Dendritic cell treated with granulocyte-macrophage colony-stimulating factor and Interleukin-4, amounts not matched to agents 40 ng/mL and 50 ng/mL, for 4 days (primary cell): Measurements from ENCODE around the gene STRA8.
A peak's percentile ranks its signal among the peaks of the same experiment; 100 is the strongest.

ENCODE experiments used
- H3K27ac Mint-ChIP-seq: one replicate; pipeline ENCODE4 v1.8.0; 2022; ENCODE audit warnings: mild to moderate bottlenecking, mixed read lengths
- H3K27me3 Mint-ChIP-seq: one replicate; pipeline ENCODE4 v1.8.0; 2022; ENCODE audit warnings: mild to moderate bottlenecking, mixed read lengths
- H3K36me3 Mint-ChIP-seq: one replicate; pipeline ENCODE4 v1.8.0; 2022; ENCODE audit warnings: low read depth, mixed read lengths
- H3K4me1 Mint-ChIP-seq: one replicate; pipeline ENCODE4 v1.8.0; 2022; ENCODE audit warnings: low read depth, mixed read lengths
- H3K4me3 Mint-ChIP-seq: one replicate; pipeline ENCODE4 v1.8.0; 2022; ENCODE audit warnings: mild to moderate bottlenecking, moderate library complexity, mixed read lengths
- H3K9me3 Mint-ChIP-seq: one replicate; pipeline ENCODE4 v1.8.0; 2022; ENCODE audit warnings: mixed read lengths
- intact Hi-C: fragments of 100-400 bp; cut with micrococcal nuclease; formaldehyde crosslinking; loops from one replicate; pipeline ENCODE4 v1.15.0; 2022

Gene STRA8

GRCh38 chr7:135235841-135236240 is 2.2 kb downstream of the STRA8 start:
- H3K9me3 Mint-ChIP-seq, result no peaks in the 10 kb centered on the region
- H3K4me1 Mint-ChIP-seq, result peaks cover 14% of the 10 kb centered on the region
- H3K27ac Mint-ChIP-seq, result no peak overlapping the region
- H3K36me3 Mint-ChIP-seq, result no peaks in the 10 kb centered on the region
- intact Hi-C loops, result no loop called here
- peaks cover 73% of the 10 kb centered on the region for H3K27me3 Mint-ChIP-seq
- H3K4me3 Mint-ChIP-seq, result no peak overlapping the region

- Mint-ChIP-seq H3K27ac (no peak overlapping the region), H3K4me3 (no peak overlapping the region), H3K4me1 (peaks cover 10% of the 10 kb centered on the region), H3K27me3 (peaks cover 73% of the 10 kb centered on the region), H3K36me3 (no peaks in the 10 kb centered on the region), H3K9me3 (peaks cover 4% of the 10 kb centered on the region)
- intact Hi-C loops, result no loop called here
Measured at GRCh38 chr7:135236727-135237126, 3.1 kb downstream of the STRA8 start.

GRCh38 chr7:135238112-135238744 is 4.6 kb downstream of the STRA8 start:
- intact Hi-C loops, result no loop called here
- H3K36me3 Mint-ChIP-seq, result no peaks in the 10 kb centered on the region
- H3K27me3 Mint-ChIP-seq, result peaks cover 70% of the 10 kb centered on the region
- H3K27ac Mint-ChIP-seq, result no peak overlapping the region
- peaks cover 12% of the 10 kb centered on the region for H3K9me3 Mint-ChIP-seq
- H3K4me3 Mint-ChIP-seq, result no peak overlapping the region
- peaks cover 8% of the 10 kb centered on the region for H3K4me1 Mint-ChIP-seq

DNA sequence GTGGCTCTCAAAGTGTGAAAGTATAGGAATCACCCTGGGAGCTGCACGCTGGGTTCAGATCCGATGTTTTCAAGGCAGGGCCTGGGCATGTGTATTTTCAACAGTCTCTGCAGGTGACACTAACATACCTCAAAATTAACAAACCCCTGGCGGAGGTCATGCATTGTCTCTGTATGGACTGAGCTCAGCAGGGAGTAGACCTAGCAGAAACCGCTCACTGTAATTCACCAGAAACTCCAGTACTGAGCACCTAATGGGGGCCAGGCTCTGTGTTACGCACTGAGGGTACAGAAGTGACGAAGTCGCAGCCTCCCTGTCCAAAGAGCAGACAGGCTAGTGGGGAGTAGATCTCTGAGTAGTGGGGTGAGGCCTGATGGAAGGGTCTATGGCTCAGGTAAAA is 5.6 kb downstream of the STRA8 start:
- Mint-ChIP-seq H3K4me3 (no peak overlapping the region), H3K27ac (no peak overlapping the region), H3K36me3 (no peaks in the 10 kb centered on the region), H3K27me3 (peaks cover 69% of the 10 kb centered on the region), H3K9me3 (peaks cover 12% of the 10 kb centered on the region), H3K4me1 (peaks cover 8% of the 10 kb centered on the region)
- intact Hi-C loops, result no loop called here

GRCh38 chr7:135240441-135240840 is 6.8 kb downstream of the STRA8 start:
- peaks cover 12% of the 10 kb centered on the region for H3K9me3 Mint-ChIP-seq
- no peak overlapping the region for H3K27ac Mint-ChIP-seq
- peaks cover 13% of the 10 kb centered on the region for H3K4me1 Mint-ChIP-seq
- H3K27me3 Mint-ChIP-seq, result peaks cover 72% of the 10 kb centered on the region
- no peaks in the 10 kb centered on the region for H3K36me3 Mint-ChIP-seq
- no peak overlapping the region for H3K4me3 Mint-ChIP-seq
- intact Hi-C loops, result no loop called here

DNA sequence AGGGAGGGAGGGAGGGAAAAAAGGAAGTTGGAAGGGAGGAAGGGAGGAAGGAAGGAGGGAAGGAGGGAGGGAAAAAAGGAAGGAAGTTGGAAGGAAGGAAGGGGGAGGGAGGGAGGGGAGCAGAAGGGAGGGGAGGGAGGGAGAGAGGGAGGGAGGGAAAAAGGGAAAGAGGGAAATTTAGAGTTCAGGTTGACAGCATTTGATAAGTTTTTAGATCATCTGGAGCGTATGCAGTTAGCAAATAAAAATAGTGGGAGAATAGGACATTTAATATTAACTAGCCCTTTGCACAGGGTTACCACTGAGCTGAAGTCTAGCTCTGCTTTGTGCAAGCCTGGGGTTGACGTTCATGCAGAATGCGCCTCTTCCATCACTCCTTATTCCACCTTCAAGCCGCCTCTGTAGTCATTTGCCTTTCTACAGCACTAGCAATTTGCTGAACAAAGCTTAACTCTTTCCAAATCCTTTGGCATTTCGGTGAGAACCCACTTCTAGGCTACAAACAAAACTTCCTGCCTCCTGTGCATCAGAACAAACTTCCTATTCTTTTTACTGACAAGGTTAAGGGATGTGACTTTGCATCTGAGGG is 8.6 kb downstream of the STRA8 start:
- intact Hi-C loops, result no loop called here
- Mint-ChIP-seq H3K9me3 (peaks cover 12% of the 10 kb centered on the region), H3K27me3 (peaks cover 63% of the 10 kb centered on the region), H3K4me1 (peaks cover 5% of the 10 kb centered on the region), H3K4me3 (no peak overlapping the region), H3K36me3 (no peaks in the 10 kb centered on the region), H3K27ac (no peak overlapping the region)

DNA sequence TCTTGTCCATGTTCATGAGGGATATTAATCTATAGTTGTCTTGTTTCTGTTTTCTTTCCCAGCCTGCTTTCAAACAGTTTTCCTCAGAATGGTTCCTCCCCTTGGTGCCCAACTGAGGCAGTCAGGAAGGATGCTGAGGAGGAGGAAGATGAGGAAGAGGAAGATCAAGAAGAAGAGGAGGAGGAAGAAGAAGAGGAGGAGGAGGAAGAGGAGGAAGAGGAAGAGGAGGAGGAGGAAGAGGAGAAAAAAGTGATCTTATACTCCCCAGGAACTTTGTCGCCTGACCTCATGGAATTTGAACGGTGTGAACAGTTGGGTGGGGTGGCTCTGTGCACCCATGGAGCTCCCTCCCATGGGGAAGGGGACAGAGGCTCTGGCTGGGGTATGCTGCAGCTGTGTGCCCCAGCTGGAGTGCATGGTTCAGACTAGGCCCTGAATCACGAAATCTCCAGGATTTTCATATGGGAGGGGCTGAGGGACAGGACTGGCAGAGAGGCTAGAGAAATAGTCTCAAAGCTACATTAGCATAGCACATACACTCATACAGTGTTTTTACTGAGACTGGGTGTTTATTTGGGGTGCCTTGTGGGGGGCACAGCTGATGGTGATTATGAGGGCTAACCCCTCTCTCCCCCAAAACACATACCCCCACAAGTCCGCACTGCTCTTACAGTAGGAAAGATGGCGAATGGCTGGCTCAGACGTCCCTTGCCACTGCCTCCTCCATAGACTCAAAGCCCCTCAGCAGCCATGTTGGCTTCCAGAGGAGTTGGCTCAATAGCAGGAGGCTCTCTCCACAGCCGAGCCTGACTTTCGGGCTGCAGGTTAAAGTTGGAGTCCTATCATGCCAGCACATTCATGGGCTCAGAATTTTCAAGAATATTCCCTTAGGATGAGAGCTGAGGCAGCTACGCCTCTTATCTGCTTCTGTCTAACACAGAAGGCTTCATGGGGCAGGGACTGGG is 11.9 kb downstream of the STRA8 start:
- peaks cover 12% of the 10 kb centered on the region for H3K9me3 Mint-ChIP-seq
- peaks cover 5% of the 10 kb centered on the region for H3K4me1 Mint-ChIP-seq
- no peaks in the 10 kb centered on the region for H3K36me3 Mint-ChIP-seq
- H3K4me3 Mint-ChIP-seq, result no peak overlapping the region
- peaks cover 63% of the 10 kb centered on the region for H3K27me3 Mint-ChIP-seq
- no peak overlapping the region for H3K27ac Mint-ChIP-seq
- intact Hi-C loops, result no loop called here

GRCh38 chr7:135246191-135246825 is 12.7 kb downstream of the STRA8 start:
- Mint-ChIP-seq H3K27ac (no peak overlapping the region), H3K4me1 (peaks cover 5% of the 10 kb centered on the region), H3K9me3 (peaks cover 12% of the 10 kb centered on the region), H3K4me3 (no peak overlapping the region), H3K27me3 (peaks cover 55% of the 10 kb centered on the region), H3K36me3 (no peaks in the 10 kb centered on the region)
- intact Hi-C loops, result no loop called here

- H3K36me3 Mint-ChIP-seq, result no peaks in the 10 kb centered on the region
- no peak overlapping the region for H3K27ac Mint-ChIP-seq
- H3K27me3 Mint-ChIP-seq, result peaks cover 47% of the 10 kb centered on the region
- no peak overlapping the region for H3K4me3 Mint-ChIP-seq
- H3K9me3 Mint-ChIP-seq, result no peaks in the 10 kb centered on the region
- intact Hi-C loops, result no loop called here
- H3K4me1 Mint-ChIP-seq, result peaks cover 15% of the 10 kb centered on the region
Measured at GRCh38 chr7:135247746-135248471, 14.3 kb downstream of the STRA8 start.

- intact Hi-C loops, result no loop called here
- Mint-ChIP-seq H3K27me3 (peaks cover 41% of the 10 kb centered on the region), H3K4me1 (peaks cover 20% of the 10 kb centered on the region), H3K36me3 (no peaks in the 10 kb centered on the region), H3K9me3 (no peaks in the 10 kb centered on the region), H3K27ac (no peak overlapping the region), H3K4me3 (no peak overlapping the region)
Measured at GRCh38 chr7:135248546-135248945, 14.9 kb downstream of the STRA8 start.

DNA sequence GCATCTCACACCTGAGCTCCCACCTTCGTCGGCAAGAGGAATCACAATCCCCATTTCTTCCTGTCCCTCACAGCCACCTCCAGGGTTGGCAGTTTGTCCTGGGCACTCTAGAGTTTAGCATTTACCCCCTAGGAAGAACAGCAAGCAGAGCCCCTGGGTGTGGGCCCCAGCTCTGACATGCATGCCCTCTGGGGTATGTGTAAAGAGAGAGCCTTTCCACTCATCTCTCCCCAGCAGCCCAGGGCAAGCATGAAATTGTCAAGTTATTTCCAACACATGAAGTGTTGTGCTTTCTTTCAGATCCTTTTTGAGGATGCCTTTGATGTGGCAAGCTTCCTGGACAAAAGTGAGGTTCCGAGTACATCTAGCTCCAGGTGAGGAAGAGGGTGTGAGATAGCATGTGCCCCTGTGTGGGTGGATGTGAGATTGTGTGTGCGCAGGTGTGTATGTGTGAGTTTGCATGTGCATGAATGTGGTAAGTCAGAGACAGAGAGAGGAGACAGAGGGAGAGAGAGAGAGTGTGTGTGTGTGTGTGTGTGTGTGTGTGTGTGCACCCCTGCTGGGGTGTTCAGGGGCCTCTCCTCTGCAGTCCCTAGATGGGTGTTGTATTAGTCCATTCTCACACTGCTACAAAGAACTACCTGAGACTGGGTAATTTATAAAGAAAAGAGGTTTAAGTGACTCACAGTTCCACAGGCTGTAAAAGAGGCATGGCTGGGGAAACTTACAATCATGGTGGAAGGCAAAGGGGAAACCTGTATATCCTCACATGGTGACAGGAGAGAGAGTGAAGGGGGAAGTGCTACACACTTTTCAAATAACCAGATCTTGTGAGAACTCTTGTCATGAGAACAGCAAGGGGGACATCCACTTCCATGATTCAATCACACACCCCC is 18.1 kb downstream of the STRA8 start:
- no peak overlapping the region for H3K27ac Mint-ChIP-seq

GRCh38 chr7:135253851-135254771 is 20.5 kb downstream of the STRA8 start:
- intact Hi-C loops, result loop anchor here (1.0 kb wide), 1 partner anchor 43 kb away; the partner anchor contains the start of gene WDR91
- peaks cover 43% of the 10 kb centered on the region for H3K4me1 Mint-ChIP-seq
- peaks cover 19% of the 10 kb centered on the region for H3K27me3 Mint-ChIP-seq
- H3K36me3 Mint-ChIP-seq, result no peaks in the 10 kb centered on the region
- H3K27ac Mint-ChIP-seq, result peak overlapping the region; percentile 81
- H3K9me3 Mint-ChIP-seq, result no peaks in the 10 kb centered on the region
- no peak overlapping the region for H3K4me3 Mint-ChIP-seq

More for the DNA sequence above, 18.1 kb downstream of the STRA8 start:
- Mint-ChIP-seq H3K4me3 (no peak overlapping the region), H3K36me3 (no peaks in the 10 kb centered on the region), H3K9me3 (no peaks in the 10 kb centered on the region), H3K4me1 (peaks cover 43% of the 10 kb centered on the region), H3K27me3 (peaks cover 29% of the 10 kb centered on the region)
- intact Hi-C loops, result no loop called here
